NCI-H1436 treated with DMSO at 0.1 percent for 48 hours (cell line): ENCODE results near the gene HSF2BP.
"Not testable (repeated sequence)": the region's sequence is repeated elsewhere in the genome, so short reads cannot be mapped to it uniquely, and the experiment has no call there.

ENCODE experiments used
- DNase-seq: peaks from one replicate; lab custom pipeline; 2025; lab: John Stamatoyannopoulos, UW

The HSF2BP gene

DNA sequence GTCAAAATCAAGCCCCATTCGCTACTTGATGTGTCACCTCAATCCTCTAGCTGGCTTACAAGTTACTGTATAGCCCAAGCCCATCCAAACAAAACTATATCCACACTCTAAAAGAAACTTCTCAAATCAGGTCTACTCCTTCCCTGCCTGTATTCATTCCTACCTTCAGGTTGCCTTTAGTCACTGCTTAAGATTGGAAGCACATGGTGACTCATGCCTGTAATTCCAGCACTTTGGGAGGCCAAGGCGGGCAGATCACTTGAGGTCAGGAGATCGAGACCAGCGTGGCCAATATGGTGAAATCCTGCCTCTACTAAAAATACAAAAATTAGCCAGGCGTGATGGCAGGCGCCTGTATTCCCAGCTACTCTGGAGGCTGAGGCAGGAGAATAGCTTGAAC is 7.4 kb downstream of the HSF2BP start:
- not testable (repeated sequence) for DNase-seq

DNA sequence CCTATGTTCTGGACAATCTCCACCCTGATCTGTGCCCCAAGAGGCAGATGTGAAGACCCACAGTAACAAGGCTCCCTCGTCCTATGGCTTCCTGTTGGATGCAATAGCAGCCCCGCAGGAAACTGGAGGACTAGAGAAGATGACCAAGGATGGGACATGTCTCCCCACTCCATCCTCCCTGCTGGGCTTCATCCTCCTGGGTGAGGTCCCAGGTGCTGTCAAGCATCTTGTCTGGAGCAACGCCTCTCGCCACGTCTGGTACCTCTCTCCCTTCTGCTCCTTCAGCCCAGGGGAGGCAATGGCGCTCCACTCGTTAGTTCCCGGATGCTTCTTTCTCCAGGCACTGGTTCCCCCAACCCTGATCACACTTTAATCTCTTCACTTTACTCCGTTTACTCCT is 11.1 kb downstream of the HSF2BP start:
- no peak for DNase-seq

DNA sequence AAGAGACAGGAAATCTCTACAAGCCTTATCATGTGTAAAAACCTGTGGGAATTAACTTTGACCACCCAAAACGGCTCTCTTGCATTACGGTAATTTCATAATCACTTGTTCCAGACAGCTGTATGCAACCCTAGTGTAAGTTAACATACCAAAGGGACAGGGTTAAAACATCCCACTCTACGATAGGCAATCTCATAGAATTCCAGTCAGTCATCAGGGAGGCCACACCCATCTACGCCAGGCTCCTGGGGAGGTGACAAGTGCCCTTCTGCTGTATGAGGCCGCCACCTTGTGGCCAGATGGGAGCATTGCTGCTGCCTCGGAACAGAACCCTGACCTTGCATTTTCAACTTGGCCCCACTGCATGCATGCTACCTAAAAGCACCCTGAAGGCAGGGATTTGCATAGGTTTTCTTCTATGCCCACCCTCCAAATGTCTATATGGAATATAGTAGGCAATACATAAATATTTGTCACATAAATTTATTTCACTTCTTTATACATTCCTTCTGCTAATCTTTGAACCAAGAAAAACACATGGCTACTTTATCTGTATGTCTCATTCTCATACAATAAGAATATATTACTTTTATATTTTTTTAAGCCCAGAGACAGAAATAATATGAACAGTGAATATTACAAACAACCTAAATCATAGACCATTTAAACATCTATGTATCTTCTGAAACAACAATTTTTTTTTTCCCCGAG is 12.6 kb downstream of the HSF2BP start:
- peak; percentile 61 for DNase-seq

DNA sequence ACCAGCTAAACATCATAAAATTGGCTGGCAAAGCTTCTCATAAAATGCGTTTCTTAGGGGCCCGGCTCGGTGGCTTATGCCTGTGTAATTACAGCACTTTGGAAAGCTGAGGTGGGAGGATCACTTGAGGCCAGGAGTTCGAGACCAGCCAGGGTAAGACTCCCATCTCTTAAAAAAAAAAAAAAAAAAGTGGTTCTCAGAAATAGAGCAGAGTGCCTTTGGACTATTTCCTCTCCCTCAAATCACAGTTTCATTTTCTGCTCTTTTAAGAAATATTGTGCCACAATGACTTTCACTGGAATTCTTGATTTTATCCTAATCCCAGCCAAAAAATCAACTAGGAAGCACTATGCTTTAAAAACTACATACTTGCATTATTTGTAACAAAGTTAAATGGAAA is 13.3 kb downstream of the HSF2BP start:
- no peak for DNase-seq

DNA sequence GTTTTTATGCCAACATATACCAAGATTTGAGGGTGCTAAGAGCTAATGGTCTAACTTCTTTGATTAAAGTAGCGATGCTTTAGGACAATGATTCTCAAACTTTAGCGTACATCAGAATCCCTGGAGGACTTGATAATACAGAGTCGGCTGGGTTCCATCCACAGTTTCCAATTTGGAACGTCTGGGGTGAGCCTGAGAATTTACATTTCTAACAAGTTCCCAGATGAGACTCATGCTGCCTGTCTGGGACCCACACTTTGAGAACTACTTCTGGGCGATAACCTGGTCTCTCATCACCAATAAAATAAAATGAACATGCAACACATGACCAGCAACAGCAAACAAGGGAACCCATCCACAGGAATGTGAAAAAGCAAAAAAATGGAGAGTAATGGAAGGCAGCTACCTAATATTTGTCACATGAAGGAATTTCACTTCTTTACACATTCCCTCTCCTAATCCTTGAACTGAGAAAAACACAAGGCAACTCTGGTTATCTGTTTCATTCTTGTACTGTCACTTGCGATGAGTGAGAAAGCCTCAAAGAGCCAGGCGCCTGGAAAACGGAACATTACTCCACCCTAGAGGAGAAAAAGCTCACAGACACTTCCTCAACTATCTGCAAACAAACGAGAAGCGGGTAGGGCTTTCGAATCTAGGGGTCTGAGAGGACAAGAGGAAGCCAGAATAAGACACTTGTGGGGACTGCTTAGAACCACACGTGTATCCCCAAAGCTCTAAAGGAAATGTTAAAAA is 14.0 kb downstream of the HSF2BP start:
- peak; percentile 11 for DNase-seq

DNA sequence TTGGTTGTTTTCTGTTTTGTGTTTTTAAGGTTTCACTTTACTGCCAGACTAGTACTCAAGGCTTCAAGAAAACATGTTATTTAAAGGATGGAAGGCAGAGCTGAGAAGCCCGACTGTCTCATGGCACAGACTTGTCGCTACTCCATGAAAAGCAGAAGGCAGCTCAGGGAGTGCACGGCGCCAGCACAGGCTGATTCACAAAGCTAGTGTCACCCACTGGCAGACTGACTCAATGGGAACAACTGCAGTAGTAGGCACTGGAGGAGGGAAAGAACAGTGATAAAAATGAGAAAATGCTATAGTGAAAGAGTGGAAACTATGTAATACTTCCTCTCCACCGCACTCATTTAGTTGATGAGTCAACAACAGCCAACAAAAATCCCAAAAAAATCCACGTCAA is 14.7 kb downstream of the HSF2BP start:
- no peak for DNase-seq

DNA sequence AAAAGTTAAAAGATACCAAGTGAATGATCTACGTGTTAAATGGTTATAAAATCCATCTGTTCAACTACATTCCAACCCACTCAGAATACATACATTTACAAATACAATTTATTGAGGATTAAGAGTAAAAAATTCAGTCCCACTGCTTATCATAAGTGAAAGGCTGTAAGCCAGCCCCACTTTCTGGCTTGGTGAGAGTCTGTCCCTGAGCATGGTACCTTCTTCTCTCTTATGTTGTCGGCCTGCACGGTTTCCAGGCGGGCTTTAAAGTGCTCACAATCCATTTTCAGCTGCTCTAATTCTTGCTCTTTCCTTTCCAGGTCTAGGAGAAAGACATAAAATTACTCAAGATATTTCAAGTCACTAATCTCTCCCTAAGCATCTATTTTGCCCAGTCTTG is 15.2 kb downstream of the HSF2BP start:
- no peak for DNase-seq

DNA sequence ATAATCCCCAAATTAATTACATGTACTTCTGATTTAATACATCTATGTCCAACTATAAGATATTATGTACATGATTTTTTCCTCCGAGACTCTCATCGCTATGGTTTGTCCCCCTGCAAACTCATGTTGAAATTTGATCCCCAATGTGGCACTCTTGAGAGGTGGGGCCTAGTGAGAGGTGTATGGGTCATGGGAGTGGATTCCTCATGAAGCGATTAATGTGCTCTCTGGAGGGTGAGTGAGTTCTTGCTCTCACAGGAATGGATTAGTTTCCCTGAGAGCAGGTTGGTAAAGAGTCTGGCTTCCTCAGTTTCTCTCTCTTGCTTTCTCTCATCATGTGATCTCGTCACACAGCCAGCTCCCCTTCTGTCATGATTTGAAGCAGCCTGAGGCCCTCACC is 16.1 kb downstream of the HSF2BP start:
- DNase-seq: no peak

DNA sequence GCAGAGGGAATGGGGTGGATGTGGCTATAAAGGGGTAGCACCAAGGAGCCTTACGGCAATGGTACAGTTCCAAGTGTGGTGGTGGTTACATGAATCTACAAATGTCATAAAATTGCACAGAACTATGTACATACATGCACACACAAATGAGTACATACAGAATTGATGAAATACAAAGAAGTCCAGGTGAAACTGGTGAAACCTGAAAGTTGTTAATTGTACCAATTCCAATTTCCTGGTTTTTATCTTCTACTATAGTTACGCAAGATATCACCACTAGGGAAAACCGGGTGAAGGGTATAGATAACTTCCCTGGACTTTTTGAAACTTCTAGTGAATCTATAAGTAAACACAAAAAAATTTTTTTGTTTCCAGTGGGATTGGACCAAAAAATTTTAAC is 18.9 kb downstream of the HSF2BP start:
- DNase-seq: no peak

DNA sequence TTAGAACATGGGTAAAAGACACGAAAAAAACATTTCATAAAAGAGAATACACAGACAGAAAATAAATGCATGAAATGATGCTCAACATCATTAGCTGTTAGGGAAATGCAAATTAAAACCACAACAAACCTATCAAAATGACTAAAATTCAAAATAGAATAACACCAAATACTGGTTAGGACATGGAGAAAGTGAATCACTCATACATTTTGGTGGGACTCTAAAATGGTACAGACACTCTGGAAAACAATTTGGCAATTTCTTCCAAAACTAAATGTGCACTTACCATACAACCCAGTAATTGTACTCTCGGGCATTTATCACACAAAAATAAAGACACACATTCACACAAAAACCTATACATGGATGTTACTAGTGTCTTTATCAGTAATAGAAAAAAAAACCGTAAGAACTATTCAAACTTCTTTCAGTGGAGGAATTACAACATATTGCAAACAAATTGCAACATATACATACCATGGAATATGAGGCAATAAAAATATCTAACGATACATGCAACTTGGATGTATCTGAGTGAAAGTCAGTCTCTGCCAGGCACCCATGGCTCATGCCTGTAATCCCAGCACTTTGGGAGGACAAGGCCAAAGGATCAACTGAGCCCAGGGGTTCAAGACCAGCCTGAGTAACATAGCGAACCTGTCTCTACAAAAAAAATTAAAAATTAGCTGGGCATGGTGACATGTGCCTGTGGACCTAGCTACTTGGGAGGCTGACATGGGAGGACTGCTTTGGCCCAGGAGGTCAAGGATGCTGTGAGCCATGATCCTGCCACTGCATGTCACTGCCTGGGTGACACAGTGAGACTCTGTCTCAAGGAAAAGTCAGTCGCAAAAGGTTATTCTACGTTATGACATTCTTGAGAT is 19.6 kb downstream of the HSF2BP start:
- no peak for DNase-seq

DNA sequence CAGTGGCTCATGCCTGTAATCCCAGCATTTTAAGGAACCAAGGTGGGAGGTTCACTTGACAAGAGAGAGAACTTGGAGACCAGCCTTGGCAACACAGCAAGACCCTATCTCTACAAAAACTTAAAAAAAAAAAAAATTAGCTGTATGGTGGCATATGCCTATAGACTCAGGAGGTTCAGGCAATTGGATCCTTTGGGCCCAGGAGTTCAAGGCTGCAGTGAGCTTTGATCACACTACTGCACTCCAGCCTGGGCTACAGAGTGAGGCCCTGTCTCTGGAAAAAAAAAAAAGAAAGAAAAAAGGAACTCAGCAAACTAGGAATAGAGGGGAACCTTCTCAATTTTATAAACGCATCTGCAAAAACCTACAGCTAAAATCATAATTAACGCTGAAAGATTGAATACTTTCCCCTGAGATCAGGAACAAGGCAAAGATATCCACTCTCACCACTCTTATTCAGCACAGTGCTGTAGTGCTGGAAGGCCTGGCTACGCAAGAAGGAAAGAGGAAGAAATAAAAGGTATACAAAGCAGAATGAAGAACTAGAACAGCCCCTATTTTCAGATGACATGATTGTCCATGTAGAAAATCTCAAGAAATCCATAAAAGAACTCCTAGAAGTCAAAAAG is 21.6 kb downstream of the HSF2BP start:
- DNase-seq: no peak

DNA sequence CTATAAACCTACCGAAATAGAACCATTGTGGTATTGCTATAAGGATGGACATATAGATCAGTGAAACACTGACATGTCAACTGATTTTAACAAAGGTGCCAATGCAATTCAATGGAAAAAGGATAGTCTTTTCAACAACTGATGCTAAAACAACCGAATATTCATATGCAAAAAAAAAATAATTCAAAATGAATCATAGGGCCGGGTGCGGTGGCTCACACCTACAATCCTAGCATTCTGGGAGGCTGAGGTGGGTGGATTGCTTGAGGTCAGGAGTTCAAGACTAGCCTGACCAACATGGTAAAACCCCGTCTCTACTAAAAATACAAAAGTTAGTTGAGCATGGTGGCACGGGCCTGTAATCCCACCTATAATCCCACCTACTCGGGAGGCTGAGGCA is 23.9 kb downstream of the HSF2BP start:
- DNase-seq: no peak

DNA sequence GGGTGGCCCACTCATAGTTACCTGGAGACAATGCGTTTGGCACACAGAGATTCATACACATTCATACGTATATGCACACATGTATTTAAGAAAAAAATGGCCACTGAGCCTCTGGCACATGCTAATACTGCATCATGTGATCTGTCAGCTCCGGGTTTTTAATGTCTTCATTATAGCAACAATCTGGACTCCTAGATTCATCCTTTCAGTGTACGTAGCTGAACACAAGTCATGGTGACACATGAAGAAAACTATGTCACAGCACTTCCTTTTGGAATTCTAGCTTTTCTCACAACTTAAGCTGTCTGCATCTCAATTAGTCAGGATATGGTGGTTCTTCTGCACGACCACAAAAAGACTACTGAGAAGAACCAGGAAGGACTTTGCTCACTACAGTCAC is 24.7 kb downstream of the HSF2BP start:
- no peak for DNase-seq

DNA sequence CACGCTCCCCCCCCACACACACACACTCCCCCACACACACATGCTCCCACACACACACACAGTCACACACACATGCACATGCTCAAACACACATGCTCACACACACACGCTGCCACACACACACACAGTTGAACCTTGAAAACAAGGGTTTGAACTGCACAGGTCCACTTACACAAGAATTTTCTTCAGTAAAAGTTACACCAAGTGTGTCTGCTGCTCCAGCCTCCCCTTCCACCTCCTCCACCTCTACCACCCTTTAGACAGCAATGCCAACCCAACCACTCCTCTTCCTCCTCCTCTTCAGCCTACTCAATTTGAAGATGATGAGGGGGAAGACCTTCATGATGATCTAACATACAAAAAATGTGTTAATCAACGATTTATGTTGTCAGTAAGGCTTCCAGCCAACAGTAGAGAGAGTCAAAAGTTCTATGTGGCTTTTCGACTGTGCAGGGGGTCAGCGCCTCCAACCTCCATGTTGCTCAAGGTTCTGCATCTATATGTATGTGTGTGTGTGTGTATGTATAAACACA is 26.8 kb downstream of the HSF2BP start:
- DNase-seq: no peak

DNA sequence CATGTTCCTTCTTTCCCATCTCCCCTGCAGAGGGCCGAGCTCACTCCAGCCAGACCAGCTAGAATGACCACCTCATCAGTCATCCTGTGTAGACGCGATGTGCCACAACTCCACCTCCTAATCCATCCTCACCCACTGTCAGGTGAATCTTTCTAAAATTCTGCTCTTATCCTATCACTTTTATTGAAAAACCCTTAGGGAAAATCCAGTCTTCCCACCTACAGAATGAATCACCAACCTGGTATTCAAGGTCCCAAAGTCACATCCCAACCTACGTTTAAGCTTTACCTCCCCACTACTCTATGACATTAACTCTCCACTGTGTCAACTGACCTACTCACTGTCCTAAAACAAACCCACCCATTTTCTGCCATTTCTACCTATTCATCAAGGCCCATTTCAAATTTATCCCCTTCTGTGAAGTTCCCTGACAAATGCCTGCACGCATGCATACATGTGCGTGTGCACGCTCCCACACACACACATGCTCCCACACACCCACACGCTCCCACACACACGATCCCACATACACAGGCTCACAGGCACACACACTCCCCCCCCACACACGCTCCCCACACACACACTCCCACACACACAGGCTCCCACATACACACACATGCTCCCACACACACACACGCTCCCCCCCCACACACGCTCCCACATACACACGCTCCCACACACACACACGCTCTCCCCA is 27.7 kb downstream of the HSF2BP start:
- no peak for DNase-seq

DNA sequence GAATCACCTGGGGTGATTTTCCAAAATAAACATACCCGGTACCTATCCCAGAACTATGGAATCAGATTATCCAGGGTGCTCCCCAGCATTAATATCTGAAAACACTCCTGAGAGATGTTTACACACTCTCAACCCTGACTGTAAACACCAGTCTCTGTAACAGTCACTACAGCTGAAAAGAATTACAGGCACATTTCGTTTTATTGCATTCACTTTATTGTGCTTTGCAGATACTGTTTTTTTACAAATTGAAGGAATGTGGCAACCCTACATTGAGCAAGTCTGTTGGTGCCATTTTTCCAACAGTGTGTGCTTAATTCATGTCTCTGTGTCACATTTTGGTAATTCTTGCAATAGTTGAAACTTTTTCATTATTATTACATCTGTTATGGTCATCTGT is 31.8 kb downstream of the HSF2BP start:
- no peak for DNase-seq

DNA sequence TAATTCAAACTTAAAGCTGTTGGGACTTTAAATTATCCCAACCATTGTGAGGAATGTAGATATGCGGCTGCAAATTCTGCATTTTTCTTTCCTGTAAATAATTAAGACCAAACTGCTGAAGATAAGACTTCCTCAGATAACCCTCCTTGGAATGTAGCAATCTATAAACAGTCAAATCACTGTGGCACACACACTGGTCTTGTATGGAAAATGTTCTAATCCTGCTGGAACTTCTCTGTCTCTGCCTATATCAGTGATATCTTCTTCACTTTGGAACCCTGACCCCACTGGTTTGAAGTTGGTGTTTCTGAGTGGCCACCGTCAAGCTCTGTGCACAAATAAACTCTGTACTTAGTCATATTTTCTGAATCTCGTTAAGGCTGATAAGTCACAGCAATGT is 32.9 kb downstream of the HSF2BP start:
- DNase-seq: no peak

DNA sequence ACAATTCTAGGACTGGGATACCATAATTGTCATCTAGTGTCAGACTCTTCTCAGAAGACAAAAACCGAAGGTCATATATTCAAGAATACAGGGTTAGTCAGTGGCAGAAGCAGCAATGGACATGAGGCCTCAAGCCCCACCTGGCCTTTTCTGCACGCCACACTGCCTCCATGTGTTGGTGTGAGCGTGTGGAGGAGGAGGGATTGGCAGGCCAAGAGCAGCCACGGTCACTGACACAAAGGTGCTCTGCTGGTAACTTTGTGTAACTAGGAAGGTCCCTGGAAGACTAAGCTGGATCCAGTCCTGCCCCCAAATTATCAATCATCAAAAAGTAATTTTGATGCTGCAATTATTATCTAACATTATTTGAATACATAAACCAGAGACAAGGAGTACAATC is 34.9 kb downstream of the HSF2BP start:
- DNase-seq: no peak

DNA sequence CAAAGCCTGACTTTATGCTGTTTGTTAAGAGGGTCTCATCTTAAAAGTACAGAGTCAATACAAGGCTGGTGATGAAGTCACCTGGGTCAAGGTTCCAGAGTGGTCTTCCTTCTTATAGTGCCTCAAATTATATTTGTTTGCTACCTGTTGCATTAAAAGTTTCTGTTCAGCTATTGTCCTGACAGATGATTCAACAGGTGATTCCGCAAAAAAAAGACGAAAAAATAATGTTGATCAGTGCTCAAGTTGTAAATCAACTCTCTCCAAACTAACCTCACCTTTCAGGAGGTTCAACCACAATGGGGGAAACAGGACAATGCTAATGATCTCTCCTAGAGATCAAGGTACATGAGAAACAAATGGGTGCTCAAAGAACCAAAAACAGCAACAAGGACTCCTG is 35.7 kb downstream of the HSF2BP start:
- DNase-seq: no peak

DNA sequence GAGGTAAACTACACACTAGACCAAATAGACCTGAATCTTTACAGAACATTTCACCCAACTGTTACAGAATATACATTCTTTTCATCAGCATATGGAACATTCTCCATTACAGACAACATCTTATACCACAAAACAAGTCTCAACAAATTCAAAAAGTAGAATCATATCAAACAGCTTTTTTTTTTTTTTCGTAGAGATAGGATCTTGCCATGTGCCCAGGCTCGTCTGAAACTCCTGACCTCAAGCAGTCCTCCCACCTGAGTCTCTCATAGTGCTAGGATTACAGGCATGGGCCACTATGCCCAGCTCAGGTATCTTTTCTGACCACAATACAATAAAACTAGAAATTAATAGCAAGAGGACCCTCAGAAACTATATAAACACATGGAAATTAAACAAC is 36.5 kb downstream of the HSF2BP start:
- DNase-seq: no peak

DNA sequence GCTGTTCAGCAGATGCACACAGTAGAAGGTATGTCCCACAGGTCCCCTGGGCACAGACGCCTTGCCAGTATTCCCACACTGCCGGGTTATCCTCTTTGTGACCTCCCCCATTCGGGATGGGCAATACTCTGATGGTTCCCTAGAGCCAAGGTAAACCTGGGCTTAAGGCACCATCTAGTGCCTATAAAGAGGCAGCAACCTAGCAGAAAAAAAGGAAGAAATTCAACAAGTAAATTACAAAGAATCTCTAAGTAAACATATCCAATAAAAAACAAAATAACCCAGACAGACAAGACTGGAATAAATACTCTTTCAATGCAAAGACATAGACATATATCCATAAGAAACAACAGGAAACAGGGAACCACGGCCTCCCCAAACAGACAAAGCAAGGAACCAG is 39.4 kb downstream of the HSF2BP start:
- no peak for DNase-seq

DNA sequence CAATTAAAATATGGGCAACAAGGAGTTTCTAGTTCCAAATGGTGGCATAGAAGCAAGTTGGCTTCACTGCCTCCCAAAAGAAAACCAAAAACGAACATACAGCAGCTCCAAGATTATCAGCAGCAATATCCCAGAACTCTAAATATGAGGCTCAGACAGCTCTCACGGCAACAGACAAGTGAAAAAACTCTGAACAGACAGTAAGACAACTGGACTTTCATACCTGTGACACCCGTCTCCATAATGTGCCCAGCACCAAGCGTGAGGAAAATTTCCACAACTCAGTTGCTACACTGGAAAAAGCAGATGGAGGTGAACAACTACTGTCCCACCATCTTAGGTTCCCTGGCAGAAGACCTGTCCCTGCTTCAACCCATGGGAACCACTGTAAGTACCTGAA is 39.9 kb downstream of the HSF2BP start:
- no peak for DNase-seq
